HG03108 (cell line): ENCODE measurements around the gene TMEM101.
"Not testable (repeated sequence)": the region's sequence is repeated elsewhere in the genome, so short reads cannot be mapped to it uniquely, and the experiment has no call there.

Source experiments
- ATAC-seq: cut with Tn5 transposase; IDR thresholded peaks from one replicate; pipeline ENCODE4 v1.9.1; 2021; ENCODE audit warnings: moderate library complexity; ENCODE audit not compliant: unreplicated experiment

The TMEM101 gene

DNA sequence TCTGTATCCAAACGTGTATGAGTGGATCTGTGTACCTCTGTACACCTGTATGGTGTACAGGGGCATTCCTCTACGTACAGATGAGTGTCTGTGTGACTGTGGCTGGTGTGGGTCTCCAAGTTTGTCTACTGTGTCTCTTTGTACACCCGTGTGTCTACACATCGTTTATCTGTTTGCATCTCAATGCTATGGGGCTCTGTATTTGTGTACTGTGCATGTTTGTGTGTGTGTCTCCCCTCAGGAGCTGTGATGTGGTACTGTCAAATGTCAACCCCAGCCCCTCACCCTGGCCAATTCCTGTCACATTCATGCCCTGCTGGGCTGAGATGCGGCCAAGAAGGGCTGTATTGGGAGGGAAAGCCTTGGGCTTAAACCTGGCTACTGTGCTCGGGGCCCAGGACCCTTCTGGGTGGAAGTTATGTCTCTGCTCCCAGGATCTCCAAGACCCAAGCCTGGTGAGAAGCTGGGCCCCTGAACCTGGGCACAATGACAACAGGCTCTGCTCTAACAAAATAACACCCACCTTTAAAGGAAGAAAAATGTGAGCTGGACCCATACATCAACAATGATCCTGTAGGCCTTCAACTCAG, 13.8 kb downstream of the TMEM101 start:
- ATAC-seq: no peak

DNA sequence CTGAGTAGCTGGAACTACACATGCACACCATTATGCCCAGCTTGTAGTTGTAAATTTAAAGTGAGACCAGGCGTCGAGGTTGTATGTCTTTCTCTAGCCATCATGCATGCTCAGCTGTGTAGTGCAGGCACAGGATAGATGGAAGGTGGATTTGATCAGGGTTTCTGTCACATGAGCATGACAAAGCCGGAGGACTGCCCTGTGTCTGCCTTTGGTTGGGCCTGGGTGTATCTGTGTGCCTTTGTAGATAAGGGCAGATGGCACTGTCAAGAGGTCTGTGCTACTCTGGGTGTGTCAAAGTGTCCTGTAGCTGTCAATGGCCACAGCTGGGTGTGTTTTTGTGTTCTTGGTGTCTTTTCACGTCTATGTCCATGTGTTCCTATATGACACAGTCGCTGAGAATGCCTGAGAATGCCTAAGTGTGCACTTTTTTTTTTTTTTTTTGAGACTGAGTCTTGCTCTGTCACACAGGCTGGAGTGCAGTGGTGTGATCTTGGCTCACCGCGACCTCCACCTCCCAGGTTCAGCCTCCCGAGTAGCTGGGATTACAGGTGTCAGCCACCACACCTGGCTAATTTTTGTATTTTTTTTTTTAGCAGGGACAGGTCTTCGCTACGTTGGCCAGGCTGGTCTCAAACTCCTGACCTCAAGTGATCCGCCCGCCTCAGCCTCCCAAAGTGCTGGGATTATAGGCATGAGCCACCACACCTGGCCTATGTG, 14.5 kb downstream of the TMEM101 start:
- ATAC-seq: no peak

DNA sequence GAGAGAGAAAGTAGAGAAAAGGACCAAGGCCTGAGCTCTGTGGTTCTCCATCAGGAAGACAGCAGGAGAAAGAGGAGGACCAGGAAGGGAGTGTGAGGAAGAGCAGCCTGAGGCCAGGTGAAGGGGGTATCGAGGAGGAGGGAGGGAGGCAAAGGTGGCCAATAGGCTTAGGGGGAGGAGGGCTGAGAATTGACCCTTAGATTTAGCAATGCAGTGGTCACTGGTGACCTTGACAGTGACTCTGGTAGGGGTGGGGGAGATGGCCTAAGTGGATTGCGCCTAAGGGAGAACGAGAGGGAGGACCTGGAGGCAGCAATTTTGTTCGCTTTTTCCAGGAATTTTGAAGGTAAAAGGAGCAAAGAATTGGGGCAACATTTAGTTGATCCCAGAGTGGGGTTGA, 15.7 kb downstream of the TMEM101 start:
- no peak for ATAC-seq

DNA sequence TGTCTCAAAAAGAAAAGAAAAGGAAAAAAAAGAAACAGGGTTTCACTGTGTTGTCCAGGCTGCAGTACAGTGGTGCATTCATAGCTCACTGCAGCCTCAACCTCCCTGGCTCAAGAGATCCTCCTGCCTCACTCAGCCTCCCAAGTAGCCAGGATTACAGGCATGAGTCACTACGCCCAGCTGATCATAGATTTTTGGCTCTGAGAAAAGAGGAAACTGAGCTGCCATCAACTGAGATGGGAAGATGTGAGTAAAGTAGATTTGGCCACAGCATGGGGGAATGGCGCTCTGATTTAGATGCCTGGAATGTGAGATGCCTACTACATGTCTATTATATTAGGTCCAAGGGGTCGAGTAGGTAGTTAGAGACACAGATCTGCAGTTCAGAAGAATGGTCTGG, 16.2 kb downstream of the TMEM101 start:
- no peak for ATAC-seq

DNA sequence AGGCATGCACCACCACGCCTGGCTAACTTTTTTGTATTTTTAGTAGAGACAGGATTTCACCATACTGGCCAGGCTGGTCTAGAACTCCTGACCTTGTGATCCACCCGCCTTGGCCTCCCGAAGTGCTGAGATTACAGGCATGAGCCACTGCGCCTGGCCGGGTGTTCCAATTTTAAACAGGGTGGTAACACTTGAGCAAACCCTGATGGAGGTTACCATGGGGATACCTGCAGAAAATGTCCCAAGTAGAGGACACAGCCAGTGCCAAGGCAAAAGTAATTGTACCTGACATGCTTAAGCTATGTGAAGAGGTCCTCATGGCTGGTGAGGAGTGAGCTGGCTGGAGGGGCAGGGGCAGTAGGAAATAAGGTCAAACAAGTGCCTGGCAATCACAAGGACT, 17.6 kb downstream of the TMEM101 start:
- ATAC-seq: not testable (repeated sequence)

DNA sequence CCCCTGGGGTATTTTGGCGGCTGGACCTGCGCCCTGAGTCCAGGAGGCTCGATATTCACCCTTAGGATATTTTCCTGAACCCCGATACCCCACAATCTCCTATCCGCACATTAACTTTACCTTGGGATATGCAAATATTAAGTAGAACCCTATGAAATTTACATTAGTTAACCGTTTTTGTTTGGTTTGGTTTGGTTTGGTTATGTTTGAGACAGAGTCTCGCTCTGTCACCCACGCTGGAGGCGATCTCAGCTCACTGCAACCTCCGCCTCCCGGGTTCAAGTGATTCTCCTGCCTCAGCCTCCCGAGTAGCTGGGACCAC, 19.7 kb downstream of the TMEM101 start:
- no peak for ATAC-seq

DNA sequence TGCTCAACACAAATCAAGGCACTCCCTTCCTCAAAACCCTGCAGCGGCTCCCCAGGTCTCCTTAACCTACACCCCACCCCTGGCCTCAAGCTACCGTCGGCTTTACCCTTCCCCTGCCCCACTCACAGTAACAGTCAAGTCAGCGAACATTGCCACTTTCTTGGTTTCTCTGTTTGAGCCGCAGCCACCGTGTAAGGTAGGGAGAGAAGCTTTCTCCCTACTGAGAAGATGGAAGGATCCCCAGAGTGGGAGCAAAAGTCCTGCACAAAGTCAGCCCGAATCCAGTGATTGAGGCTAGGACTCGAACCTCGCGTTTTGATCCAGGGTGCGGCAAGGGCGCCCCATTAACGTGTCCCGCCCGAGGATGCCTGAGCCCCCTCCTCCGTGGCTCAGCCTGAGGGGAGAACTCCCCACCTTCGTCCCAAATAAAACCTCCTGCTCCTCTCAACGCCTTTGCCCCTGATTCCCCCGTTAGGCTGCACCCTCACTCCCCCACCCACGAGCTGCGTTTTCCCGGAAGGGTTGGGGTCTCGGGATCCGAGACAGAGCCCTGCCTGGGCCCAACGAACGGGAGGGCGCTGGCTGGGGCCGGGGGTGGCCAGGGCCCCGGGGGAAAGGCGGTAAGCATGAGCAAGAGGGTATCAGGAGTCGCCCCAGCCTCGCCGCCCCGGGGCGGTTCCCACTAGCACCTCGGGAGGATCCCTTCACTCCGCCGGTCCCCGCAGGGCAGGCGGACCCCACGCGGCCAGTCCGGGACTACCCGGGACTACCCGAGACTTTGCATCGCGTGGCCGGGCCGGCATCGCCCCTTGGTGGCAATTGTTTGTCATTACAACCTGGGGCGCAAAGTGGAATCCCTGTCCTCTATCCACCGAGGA, 20.3 kb downstream of the TMEM101 start:
- ATAC-seq: no peak

DNA sequence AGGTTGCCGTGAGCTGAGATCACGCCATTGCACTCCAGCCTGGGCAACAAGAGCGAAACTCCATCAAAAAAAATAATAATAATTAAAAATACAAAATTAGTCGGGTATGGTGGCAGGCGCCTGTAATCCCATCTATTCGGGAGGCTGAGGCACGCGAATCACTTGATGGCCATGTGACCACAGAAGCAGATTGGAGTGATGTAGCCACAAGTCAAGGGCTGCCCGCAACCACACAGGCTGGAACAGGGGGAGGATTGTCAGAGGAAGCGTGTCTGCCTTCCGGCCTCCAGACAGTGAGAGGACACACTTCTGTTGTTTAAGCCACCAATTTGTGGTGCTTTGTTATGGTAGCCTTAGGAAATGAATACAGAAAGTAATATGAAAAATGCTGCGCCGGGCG, 22.1 kb downstream of the TMEM101 start:
- ATAC-seq: no peak

DNA sequence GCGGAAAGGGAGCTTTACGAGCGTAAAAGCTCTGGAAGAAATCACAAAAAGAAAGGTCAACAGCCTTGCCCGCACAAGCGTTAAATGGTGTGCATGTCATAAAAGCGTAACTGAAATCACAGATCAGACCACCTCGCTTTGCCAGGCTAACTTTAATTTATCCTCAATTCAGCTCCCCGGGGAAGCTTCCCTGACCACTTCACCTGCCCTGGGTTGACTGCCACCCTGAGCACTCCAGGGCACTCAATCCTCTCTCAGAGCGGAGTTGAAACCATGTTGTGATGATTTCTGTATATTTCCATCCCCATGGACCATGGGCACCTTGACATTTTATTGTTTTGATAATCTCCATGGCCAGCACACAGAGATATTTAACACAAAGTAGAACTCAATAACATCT, 26.5 kb downstream of the TMEM101 start:
- no peak for ATAC-seq

DNA sequence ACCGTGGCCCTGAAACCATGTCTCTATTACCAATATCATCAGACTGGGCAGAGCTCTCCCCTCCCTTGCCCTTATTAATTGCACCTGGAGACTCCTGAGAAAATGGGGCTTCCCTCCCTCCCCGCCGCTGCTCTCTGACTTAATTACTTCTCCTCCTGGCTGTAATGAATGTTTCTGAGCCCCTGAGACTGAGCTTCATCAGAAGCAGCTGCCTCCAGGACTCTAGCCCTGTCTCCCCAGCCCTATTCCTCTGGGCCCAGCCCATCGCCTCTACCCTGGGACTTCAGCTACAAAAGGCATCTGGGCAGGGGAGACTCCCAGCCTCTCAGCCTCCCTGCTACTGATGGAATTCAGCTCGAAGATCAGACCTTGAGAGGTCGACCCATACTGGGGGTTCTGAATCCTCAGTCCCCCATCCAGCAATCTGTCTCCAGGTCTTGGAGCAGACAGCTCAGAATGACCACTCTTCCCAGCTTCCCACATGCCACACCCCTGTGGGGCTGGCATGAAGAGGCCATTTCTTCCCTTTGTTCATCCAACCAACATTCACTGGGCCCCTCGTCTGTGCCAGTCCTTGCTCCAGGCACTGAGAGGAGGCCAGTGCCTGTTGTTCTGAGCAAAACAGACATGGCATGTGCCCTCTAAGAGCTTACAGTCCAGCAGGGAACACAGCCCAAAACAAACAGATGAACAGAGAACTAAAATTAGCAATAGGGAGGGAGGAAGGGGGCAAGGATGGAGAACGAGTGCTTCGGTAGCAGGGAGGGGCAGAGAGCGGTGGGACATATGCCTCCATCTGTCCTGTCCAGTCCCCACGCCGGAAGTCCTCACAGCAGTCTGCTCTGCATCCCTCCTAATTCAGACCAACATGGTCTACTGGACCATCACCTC, 27.4 kb downstream of the TMEM101 start:
- ATAC-seq: no peak

DNA sequence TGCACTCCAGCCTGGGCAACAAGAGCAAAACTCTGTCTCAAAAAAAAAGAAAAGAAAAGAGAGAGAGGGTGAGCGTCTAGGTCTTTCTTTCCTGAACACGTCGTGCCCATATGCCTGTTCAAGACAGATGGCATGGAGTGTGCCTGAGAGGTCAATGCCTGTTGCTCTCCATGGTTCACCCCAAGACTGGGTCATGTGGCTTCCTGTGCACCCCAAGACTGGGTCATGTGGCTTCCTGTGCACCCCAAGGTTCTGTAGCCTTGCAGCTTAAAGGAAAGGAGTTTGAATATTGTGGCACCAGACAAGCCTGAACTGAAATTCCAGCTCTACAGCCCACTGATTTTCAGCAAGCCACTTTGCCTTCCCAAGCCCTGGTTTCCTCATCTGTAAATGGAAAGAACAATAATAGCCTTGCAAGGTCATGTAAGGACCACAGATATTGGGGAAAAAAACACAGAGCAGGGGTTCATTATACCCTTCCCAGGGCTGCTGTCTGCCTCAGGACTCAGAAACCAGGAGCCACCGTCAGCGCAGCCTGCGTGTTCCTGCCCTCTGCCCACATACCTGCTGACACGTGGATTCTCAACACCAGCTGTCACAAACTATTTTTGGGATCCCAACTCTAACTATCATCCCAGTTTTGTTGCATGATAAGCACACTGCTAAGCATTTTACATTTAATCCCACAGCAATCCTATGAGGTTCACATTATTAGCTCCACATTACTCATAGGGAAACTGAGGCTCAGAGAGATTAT, 28.4 kb downstream of the TMEM101 start:
- ATAC-seq: no peak

DNA sequence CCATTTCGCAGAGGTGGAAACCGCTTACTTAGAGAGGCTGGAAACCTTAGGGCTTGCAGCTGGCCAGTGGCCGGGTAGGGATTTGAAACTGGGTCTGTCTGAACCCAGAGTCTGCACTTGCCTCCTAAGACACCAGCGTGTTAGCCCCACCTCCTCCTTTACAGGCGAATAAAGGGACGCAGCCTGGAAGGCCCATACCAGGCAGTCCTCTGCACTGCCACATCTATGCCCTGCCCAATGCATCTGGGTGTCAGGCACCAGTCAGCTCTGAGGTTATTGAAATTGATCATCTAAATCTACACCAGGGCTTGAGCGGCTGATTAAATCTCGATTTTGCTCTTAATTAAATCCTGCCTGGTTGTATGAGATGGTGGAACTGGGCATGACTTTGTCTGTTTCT, 30.2 kb downstream of the TMEM101 start:
- ATAC-seq: no peak

DNA sequence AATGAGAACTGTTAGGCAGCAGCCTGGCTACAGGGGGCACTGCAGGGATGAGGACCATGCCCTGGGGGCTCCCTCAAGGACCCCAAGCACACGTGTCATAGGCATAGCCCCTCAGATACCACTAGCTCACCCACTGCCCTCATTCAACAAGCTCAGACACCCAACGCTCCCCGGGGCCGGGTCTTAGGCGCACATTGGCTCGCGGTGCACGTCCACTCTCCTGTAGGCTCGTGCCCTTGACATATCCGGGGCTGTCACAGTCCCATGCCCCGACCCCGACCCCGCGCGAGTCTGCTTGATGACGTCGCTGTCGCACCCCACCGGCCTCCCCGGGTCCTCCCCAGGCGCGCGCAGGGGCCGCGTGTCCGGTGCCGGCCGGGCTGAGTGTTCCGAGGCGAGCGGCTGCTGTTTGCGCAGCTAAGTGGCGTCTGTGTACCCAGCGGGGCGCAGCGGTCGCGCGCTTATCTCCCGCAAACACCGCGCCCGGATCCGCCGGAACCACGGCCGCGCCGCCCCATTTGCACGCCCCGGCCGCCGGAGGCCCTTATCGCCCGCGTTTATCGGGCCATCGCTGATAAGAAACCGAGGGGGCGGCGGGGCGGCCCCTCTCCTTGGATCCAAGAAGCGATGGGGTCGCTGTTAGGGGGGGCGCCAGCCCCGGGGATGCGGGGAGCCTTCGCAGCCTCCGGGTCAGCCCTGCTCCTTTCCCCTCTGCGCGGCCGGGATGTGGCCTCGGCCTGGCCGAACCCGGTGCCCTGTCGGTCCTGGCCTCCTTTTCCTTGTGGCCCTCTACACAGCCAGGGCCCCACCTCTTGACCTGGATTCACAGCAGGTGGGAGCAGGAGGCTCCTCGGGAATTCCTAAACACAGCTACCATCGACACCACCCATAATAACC, 31.0 kb downstream of the TMEM101 start:
- ATAC-seq: no peak

DNA sequence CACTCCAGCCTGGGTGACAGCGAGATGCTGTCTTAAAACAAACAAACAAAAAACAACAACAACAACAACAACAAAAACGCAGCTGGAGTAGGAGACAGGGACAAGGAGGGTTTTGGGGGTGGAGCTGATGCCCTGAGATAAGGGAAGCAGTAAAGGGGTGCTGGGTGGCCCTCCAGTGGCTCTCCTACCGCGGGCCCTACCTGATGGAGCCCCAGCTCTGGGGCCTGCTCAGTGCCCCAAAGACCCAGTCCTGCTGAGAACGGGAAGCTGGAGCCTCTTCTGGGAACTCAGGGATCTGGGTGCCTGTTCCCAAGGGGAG, 31.6 kb downstream of the TMEM101 start:
- ATAC-seq: no peak

DNA sequence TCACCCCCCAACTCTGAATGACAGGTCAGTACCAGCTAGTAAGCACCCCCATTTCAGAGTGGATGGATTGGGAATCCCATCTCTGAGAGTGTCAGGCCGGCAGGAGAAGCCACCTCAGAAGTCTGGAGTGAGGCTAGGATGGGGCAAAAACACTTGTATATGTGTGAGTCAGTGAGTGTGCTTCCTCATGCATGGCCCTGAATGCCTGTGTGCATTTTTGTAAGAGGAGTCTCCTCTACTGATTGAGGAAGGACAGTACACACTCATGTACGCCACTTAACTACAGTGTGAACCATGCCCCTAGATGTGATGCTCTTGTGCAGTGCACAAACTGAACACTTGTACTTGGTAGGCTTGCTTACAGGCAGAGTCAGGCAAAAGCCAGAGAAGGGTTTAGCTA, 32.6 kb downstream of the TMEM101 start:
- no peak for ATAC-seq

DNA sequence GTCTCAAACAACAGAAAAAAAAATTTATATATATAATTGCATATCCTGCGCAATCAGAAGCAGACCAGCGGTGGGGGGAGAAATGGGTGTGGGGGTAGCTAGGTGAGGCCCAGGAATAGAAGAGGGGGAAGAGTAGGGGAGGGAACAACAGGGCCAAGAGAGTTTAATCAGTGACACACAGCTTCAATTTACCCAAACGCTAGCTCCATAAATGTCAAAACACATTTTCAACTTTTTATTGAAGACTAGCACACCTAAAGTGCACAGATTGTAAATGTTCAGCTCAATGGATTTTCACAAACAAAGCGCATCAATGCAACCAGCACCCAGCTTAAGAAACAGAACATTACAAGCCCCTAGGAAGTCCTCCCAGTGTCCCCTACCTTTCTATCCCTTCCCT, 35.1 kb downstream of the TMEM101 start:
- ATAC-seq: no peak

DNA sequence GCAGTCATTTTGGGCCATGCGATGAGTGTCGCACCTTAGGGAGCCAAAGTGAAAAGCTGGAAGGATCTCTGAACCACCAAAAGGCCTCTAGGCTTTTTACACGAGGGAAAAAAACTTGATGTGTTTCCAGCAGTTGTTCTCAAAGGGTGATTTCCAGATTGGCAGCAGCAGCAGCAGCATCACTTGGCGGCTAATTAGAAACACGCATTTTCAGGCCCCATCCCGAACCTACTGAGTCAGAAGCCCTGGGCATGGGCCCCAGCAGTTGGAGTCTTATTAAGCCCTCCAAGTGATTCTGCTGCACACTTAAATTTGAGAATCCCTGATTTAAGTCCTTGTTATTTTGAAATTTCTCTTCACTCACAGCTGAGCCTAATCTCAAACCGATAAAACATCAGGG, 35.8 kb downstream of the TMEM101 start:
- no peak for ATAC-seq

DNA sequence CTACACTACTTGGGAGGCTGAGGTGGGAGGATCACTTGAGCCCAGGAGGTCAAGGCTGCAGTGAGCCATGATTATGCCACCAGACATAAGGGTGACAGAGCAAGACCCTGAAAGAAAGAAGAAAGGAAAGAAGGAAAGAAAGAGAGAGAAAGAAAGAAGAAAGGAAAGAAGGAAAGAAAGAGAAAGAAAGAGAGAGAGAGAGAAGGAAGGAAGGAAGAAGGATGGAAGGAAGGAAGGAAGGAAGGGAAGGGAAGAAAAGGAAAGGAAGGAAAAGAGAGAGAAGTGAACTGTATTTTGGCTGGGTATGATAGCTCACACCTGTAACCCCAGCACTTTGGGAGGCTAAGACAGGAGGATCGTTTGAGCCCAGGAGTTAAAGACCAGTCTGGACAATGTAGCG, 36.7 kb downstream of the TMEM101 start:
- no peak for ATAC-seq

DNA sequence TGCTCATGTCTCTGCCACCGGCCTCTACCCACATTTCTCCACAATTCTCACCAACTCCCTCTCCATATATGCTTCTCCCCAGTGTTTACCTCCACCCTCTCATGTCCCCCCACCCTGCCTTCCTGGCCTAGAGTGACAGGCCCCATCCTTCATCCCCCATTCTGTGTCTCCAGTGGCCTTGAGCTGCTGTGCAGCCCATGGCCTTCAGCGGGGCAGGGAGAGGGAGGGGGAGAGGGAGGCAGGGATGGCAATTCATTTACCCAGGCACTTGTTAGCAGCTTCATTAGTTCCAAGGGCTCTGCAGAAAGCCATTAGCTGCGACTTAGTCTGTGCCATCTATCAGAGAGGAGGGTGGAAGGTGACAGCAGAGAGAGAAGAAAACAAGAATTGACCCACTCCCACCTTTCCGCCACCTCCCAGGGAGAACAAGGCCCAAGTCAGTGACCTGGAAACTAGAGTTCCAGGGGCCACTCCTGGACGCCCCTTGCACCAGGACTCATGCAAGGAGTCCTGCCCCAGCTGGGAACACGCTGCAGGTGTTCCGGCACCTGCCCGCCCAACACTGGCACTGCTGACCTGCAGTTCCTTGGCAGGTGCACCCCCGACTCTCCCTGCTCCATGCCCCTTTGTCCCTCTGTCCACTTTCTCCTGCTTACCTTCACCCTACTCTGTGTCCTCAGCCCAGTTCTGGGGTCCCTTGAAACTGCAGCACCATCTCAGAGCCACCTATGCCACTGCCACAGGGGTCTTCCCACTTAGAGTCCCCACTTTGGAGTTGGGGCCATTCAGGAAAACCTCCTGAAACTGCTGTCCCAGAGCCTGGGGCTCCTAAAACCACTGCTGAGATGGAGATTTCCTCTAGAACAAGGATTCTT, 37.6 kb downstream of the TMEM101 start:
- no peak for ATAC-seq
